ENCODE results near the gene LNP1.

Gene LNP1

GRCh38 chr3:100483529-100483928, 82.2 kb downstream of the LNP1 start:
- no peak for DNase-seq

- DNase-seq: no peak
These were observed 85.5 kb downstream of the LNP1 start for GRCh38 chr3:100486808-100487207.

- DNase-seq: no peak
These were observed 87.8 kb downstream of the LNP1 start for GRCh38 chr3:100489118-100489517.

GRCh38 chr3:100492059-100493006, 91.0 kb downstream of the LNP1 start, which contains the start of gene TMEM45A:
TSS of gene TMEM45A (plus strand) at chr3:100492619. CDS start at chr3:100555212, 62,593 bp downstream.
- DNase-seq: peak; percentile 94

GRCh38 chr3:100496711-100497261, 95.4 kb downstream of the LNP1 start:
- no peak for DNase-seq

- no peak for DNase-seq
These were observed 98.3 kb downstream of the LNP1 start for GRCh38 chr3:100499651-100500050.

GRCh38 chr3:100500320-100500880, 99.1 kb downstream of the LNP1 start:
- DNase-seq: no peak

GRCh38 chr3:100503448-100503847, 102.1 kb downstream of the LNP1 start:
- no peak for DNase-seq
